K562 (cell line): ENCODE results near the gene SHANK1. TPM values are rescaled to one million over a fixed set of nuclear protein-coding genes. Genes with fewer than 3 reads are reported as not detected.
"Not testable (repeated sequence)": the region's sequence is repeated elsewhere in the genome, so short reads cannot be mapped to it uniquely, and the experiment has no call there.

Experiments
- ATAC-seq: fragments of 200-7000 bp; cut with Tn5 transposase; 3 replicates; pipeline ENCODE4 v1.9.1; 2020; ENCODE audit warnings: moderate library complexity
- BruUV-seq: library from RNA; stranded (reverse); fragments of 400-500 nt; replicated peaks from 2 replicates; lab custom pipeline; 2021; lab: Mats Ljungman, UMichigan
- CTCF ChIA-PET: fragments of 300-600 bp; formaldehyde crosslinking; extraction: SDS; loops from one replicate; lab custom pipeline; 2021; ENCODE audit warnings: low intra/inter-chr PET ratio; lab: Yijun Ruan, JAX
- POLR2A ChIA-PET: fragments of 300-600, 350-650 bp; sonication (Branson Sonifier 250); formaldehyde crosslinking; extraction: SDS; loops from one replicate; lab custom pipeline; 2021; ENCODE audit warnings: antibody characterized with exemption, inconsistent platforms; lab: Yijun Ruan, JAX
- DNase-seq, 4 experiments: peaks; one replicate each; pipeline versions ENCODE4 v3.0.0 to v3.0.0-alpha.2; 2011 to 2018; ENCODE audit warnings: low spot score in 3 of 4, mixed read lengths in 3 of 4; ENCODE audit errors: extremely low read depth in 1 of 4
- FAIRE-seq: peaks from 2 replicates; lab custom pipeline; 2011; peaks lifted over from hg19 to GRCh38; lab: Jason Lieb, UNC
- H2AFZ ChIP-seq: 2 replicates; pipeline ENCODE4 v1.6.0; 2011; ENCODE audit warnings: low read depth, low read length, control low read depth, inconsistent platforms
- H3K27ac ChIP-seq: fragments of 200-600 bp; 3 replicates; pipeline ENCODE4 v1.8.0; 2011; ENCODE audit warnings: low read depth, mild to moderate bottlenecking, control low read depth, inconsistent platforms, low read length, moderate library complexity, mixed read lengths; ENCODE audit errors: extremely low read depth
- H3K27me3 ChIP-seq, 2 experiments: fragments of 300-600 bp in 1 of 2; 2 replicates in 1 of 2; 3 replicates in 1 of 2; pipeline versions ENCODE4 v1.6.0 to v1.8.0; 2011; ENCODE audit warnings: inconsistent platforms in 2 of 2, low read length in 2 of 2, mild to moderate bottlenecking in 1 of 2, mixed read lengths in 1 of 2, moderate library complexity in 1 of 2; ENCODE audit not compliant: control insufficient read depth in 2 of 2, insufficient read depth in 2 of 2
- H3K36me3 ChIP-seq: fragments of 300-600 bp; 3 replicates; pipeline ENCODE4 v1.8.0; 2011; ENCODE audit warnings: mild to moderate bottlenecking, low read length, inconsistent platforms; ENCODE audit not compliant: control insufficient read depth, insufficient read depth
- H3K4me1 ChIP-seq, 2 experiments: fragments of 200-600 bp in 1 of 2; replicated peaks in 1 of 2; 2 replicates in 1 of 2; 3 replicates in 1 of 2; pipeline versions ENCODE4 v1.5.1 to v1.8.0; 2011; ENCODE audit warnings: inconsistent platforms in 2 of 2, low read length in 2 of 2, mild to moderate bottlenecking in 1 of 2, mixed read lengths in 1 of 2, moderate library complexity in 1 of 2; ENCODE audit not compliant: control insufficient read depth in 2 of 2, insufficient read depth in 2 of 2
- H3K4me2 ChIP-seq: 2 replicates; pipeline ENCODE4 v1.6.1; 2011; ENCODE audit warnings: low read length, control low read depth, inconsistent platforms, mixed read lengths; ENCODE audit not compliant: insufficient read depth
- H3K4me3 ChIP-seq: fragments of 200-600 bp; sonication (generic), shearing (Covaris generic); 2 replicates; pipeline ENCODE4 v1.5.1; 2016; ENCODE audit warnings: control low read depth, inconsistent platforms
- H3K79me2 ChIP-seq: fragments of 200-600 bp; 3 replicates; pipeline ENCODE4 v1.8.0; 2011; ENCODE audit warnings: low read length, inconsistent platforms; ENCODE audit not compliant: control insufficient read depth, insufficient read depth
- H3K9ac ChIP-seq, 2 experiments: 2 replicates each; pipeline versions ENCODE4 v1.6.0 to v1.6.1; 2011; ENCODE audit warnings: low read depth in 2 of 2, low read length in 2 of 2, control low read depth in 1 of 2, inconsistent platforms in 1 of 2, mild to moderate bottlenecking in 1 of 2, mixed read lengths in 1 of 2; ENCODE audit not compliant: insufficient read depth in 1 of 2
- H3K9me1 ChIP-seq: one replicate; pipeline ENCODE4 v1.6.0; 2011; ENCODE audit warnings: inconsistent platforms, mild to moderate bottlenecking, low read length, moderate library complexity; ENCODE audit not compliant: control insufficient read depth, insufficient read depth
- H3K9me3 ChIP-seq: replicated peaks from 2 replicates; pipeline ENCODE4 v1.5.1; 2011; ENCODE audit warnings: low read depth, low read length, inconsistent platforms; ENCODE audit not compliant: control insufficient read depth, insufficient read depth
- H4K20me1 ChIP-seq: replicated peaks from 2 replicates; pipeline ENCODE4 v1.6.1; 2011; ENCODE audit warnings: low read length, inconsistent platforms, mixed read lengths; ENCODE audit not compliant: control insufficient read depth, insufficient read depth
- L3MBTL2 ChIP-seq: fragments of 450-650 bp; IDR thresholded peaks from 2 replicates; pipeline ENCODE4 v1.6.1; 2016; ENCODE audit warnings: mild to moderate bottlenecking, moderate library complexity
- ZBTB40 ChIP-seq, 2 experiments: fragments of 450-650 bp in 1 of 2; sonication (generic) in 1 of 2; formaldehyde crosslinking in 1 of 2; IDR thresholded peaks; 2 replicates each; pipeline versions ENCODE4 v1.7.1 to v1.9.0; 2016 to 2022; ENCODE audit warnings: inconsistent platforms in 1 of 2, mild to moderate bottlenecking in 1 of 2, missing genetic modification reagents in 1 of 2
- WGBS: fragments of 100-300 bp; shearing (Covaris generic); methylation state at CpG from one replicate; pipeline ENCODE4 v1.1.6; 2016; ENCODE audit warnings: low coverage, mixed read lengths; ENCODE audit not compliant: insufficient coverage; ENCODE audit errors: missing lambda C conversion rate; 5-methylcytosine and 5-hydroxymethylcytosine counted together
- in situ Hi-C: fragments of 300-500 bp; cut with MboI; formaldehyde crosslinking; loops from 4 replicates; pipeline ENCODE4 v1.15.0; 2018; ENCODE audit warnings: inconsistent platforms, mixed read lengths
- intact Hi-C: fragments of 100-400 bp; cut with micrococcal nuclease; formaldehyde crosslinking; loops from 2 replicates; pipeline ENCODE4 v1.14.2; 2022
- polyA plus RNA-seq, 8 experiments: library from polyadenylated mRNA; depleted of rRNA in 4 of 8; stranded (reverse) in 5 of 8; unstranded in 3 of 8; fragments of >200 nt; fragmentation: Nextera tagmentation in 2 of 8; fragmentation: Illumina TruSeq in 1 of 8; extraction: Ambion mirVana in 2 of 8; extraction: Trizol in 1 of 8; gene quantifications; 2 replicates each; pipeline versions ENCODE4 v1.2.1 to v1.2.3, GENCODE V29; 2011 to 2014; ENCODE audit warnings: inconsistent platforms in 1 of 8, missing spikeins in 1 of 8
- total RNA-seq, 7 experiments: library from RNA; depleted of rRNA in 6 of 7; stranded (reverse); fragments of >200 nt in 6 of 7; fragmentation: Illumina TruSeq in 2 of 7; extraction: Trizol in 2 of 7; gene quantifications; 2 replicates each; pipeline versions ENCODE4 v1.2.1 to v1.2.3, GENCODE V29; 2011 to 2021; ENCODE audit warnings: low replicate concordance in 1 of 7

The SHANK1 gene
- total and polyA plus RNA-seq, 9 of the 15 experiments (the other 6 are each of a cell fraction or from before 2014, with no cell fraction given): 0.33 to 1.3 (median 0.55) TPM; not detected in 2

- H3K9me3 ChIP-seq, H4K20me1 ChIP-seq, BruUV-seq, H3K79me2 ChIP-seq, intact Hi-C loops, H3K36me3 ChIP-seq, H3K4me2 ChIP-seq, CTCF ChIA-PET, H3K9ac ChIP-seq, in situ Hi-C loops, H3K4me3 ChIP-seq, ATAC-seq, H3K9me1 ChIP-seq, H3K27me3 ChIP-seq, DNase-seq, H3K27ac ChIP-seq, FAIRE-seq: not testable (repeated sequence)
- Histone ChIP-seq H2AFZ (peak overlapping the region; percentile 84), H3K4me1 (peaks cover 6 to 14% of the 10 kb centered on the region in 2 experiments; a peak in 4 of 5 replicates)
- WGBS: 52% methylated on average over 3 of the region's 3 CpGs
- POLR2A ChIA-PET: interaction anchor here (1.4 kb wide), 1 partner anchor 20 kb away, joined by 3 read pairs; no protein-coding TSS in a partner anchor
These were observed 41.9 kb upstream of the SHANK1 start for GRCh38 chr19:50761501-50761900.

GRCh38 chr19:50759886-50760285 is 40.3 kb upstream of the SHANK1 start:
- no peaks in the 10 kb centered on the region for H3K9me1 ChIP-seq
- ChIA-PET CTCF (no interaction called here), POLR2A (no interaction called here)
- no peaks in the 10 kb centered on the region for H3K9me3 ChIP-seq
- FAIRE-seq (peak; percentile 83), ATAC-seq (peak; percentile 88), DNase-seq (peak; percentile 47 to 79 (median 62))
- H3K79me2 ChIP-seq: no peaks in the 10 kb centered on the region
- WGBS: 41% methylated on average over 4 of the region's 4 CpGs
- intact Hi-C loops: no loop called here
- peaks cover 6 to 9% of the 10 kb centered on the region in 2 experiments; a peak in 4 of 5 replicates for H3K4me1 ChIP-seq
- H3K27me3 ChIP-seq: no peaks in the 10 kb centered on the region
- H4K20me1 ChIP-seq: no peaks in the 10 kb centered on the region
- BruUV-seq: no TSS peak
- peak overlapping the region; percentile 93 for H2AFZ ChIP-seq
- H3K4me3 ChIP-seq: no peak overlapping the region
- in situ Hi-C loops: no loop called here
- H3K4me2 ChIP-seq: 0 out of 2 replicates have a peak overlapping the region, but pooled peaks have one; percentile 9
- H3K36me3 ChIP-seq: no peaks in the 10 kb centered on the region
- H3K27ac ChIP-seq: no peak overlapping the region
- H3K9ac ChIP-seq: no peak overlapping the region
- TF ChIP-seq L3MBTL2 (peak; percentile 66), ZBTB40 (IDR thresholded peaks at IDR 0.05) (peak; percentile 37; the same call in 1 of the 2 replicates), ZBTB40 (CRISPR knock-in tag; IDR thresholded peaks at IDR 0.05) (no peak)
